ENCODE data around the gene ERI3.

Gene ERI3

GRCh38 chr1:44268054-44268453, 87.0 kb downstream of the ERI3 start:
- Histone ChIP-seq H3K4me3 (ENCODE audit: low read length) (no peak overlapping the region), H3K27ac (ENCODE audit: low read depth, low read length) (no peak overlapping the region), H3K36me3 (ENCODE audit: control insufficient read depth, insufficient read depth, low read length) (no peaks in the 10 kb centered on the region), H3K4me1 (ENCODE audit: control insufficient read depth, insufficient read depth, low read length) (no peaks in the 10 kb centered on the region), H3K9ac (ENCODE audit: low read length) (no peak overlapping the region), H3K27me3 (ENCODE audit: control insufficient read depth, insufficient read depth, low read length) (no peaks in the 10 kb centered on the region)

DNA sequence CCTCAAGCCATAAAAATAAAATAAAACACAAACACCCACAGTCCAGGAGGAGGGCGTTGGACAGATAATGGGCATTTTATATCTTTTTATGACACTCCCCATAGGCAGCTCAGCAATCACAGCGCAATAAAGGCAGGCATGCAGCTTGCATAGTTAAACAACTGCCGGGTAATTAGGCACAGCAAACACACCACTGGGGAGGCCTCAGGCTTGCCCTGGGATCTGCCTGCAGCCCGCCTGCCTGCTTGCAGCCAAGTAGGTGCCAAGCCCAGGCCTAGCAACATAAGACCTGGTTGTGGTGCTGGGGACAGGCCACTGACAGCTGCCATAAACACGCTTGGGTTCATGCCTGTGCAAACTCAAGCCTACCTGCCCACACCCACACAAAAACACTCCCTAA, 87.6 kb downstream of the ERI3 start:
- Histone ChIP-seq H3K27me3 (ENCODE audit: control insufficient read depth, insufficient read depth, low read length) (no peaks in the 10 kb centered on the region), H3K36me3 (ENCODE audit: control insufficient read depth, insufficient read depth, low read length) (no peaks in the 10 kb centered on the region), H3K27ac (ENCODE audit: low read depth, low read length) (no peak overlapping the region), H3K9ac (ENCODE audit: low read length) (no peak overlapping the region), H3K4me1 (ENCODE audit: control insufficient read depth, insufficient read depth, low read length) (no peaks in the 10 kb centered on the region), H3K4me3 (ENCODE audit: low read length) (no peak overlapping the region)

GRCh38 chr1:44266400-44267344, 88.4 kb downstream of the ERI3 start:
- Histone ChIP-seq H3K9ac (ENCODE audit: low read length) (no peak overlapping the region), H3K4me1 (ENCODE audit: control insufficient read depth, insufficient read depth, low read length) (no peaks in the 10 kb centered on the region), H3K4me3 (ENCODE audit: low read length) (no peak overlapping the region), H3K36me3 (ENCODE audit: control insufficient read depth, insufficient read depth, low read length) (no peaks in the 10 kb centered on the region), H3K27ac (ENCODE audit: low read depth, low read length) (no peak overlapping the region), H3K27me3 (ENCODE audit: control insufficient read depth, insufficient read depth, low read length) (no peaks in the 10 kb centered on the region)

DNA sequence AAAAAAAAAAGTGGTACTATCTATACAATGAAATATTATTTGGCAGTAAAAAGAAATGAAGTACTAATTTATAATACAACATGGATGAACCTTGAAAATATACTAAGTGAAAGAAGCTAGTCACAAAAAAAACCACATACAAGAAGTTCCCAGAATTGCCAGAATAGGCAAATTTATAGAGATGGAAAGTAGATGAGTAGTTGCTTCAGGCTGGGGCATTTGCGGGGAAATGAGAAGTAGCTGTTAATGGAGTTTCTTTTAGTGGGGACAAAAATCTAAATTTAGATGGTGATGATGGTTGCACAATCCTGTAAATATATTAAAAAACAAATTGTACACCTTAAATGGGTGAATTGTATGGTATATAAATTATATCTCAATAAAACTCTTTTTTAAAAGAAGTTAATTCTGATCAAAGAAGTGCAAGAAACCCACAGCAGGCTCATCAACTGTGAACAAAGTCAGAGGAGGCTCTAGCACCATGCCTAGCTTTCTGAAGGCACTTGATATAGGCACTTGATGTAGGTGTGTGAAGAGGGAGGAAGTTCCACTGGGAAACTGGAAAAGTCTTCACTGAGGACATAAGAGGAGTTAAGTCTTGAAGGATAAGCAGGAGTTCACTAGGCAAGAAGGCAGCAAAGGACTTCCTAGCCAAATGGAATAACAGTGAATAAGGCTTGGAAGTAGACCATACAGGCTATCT, 89.2 kb downstream of the ERI3 start:
- H3K4me1 ChIP-seq (ENCODE audit: control insufficient read depth, insufficient read depth, low read length), result no peaks in the 10 kb centered on the region
- no peak overlapping the region for H3K4me3 ChIP-seq (ENCODE audit: low read length)
- no peaks in the 10 kb centered on the region for H3K27me3 ChIP-seq (ENCODE audit: control insufficient read depth, insufficient read depth, low read length)
- no peak overlapping the region for H3K9ac ChIP-seq (ENCODE audit: low read length)
- H3K27ac ChIP-seq (ENCODE audit: low read depth, low read length), result no peak overlapping the region
- H3K36me3 ChIP-seq (ENCODE audit: control insufficient read depth, insufficient read depth, low read length), result no peaks in the 10 kb centered on the region

DNA sequence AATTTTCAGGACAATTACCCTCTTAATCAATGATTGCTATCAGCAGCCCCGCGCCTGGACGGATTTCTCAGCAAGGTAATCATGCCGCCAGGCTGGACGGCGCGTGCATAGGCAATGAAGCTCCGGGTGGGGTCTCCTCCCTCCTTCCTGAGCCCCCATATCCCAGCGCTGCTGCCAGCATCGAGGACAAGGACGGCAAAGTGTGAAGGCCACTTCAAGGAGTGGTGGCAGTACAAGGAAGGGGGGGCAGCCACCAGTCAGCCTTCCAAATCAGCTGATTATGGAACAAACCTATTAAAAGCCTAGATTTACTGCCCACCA, 90.6 kb downstream of the ERI3 start:
- H3K27me3 ChIP-seq (ENCODE audit: control insufficient read depth, insufficient read depth, low read length), result no peaks in the 10 kb centered on the region
- H3K27ac ChIP-seq (ENCODE audit: low read depth, low read length), result no peak overlapping the region
- no peaks in the 10 kb centered on the region for H3K4me1 ChIP-seq (ENCODE audit: control insufficient read depth, insufficient read depth, low read length)
- no peak overlapping the region for H3K4me3 ChIP-seq (ENCODE audit: low read length)
- no peak overlapping the region for H3K9ac ChIP-seq (ENCODE audit: low read length)
- no peaks in the 10 kb centered on the region for H3K36me3 ChIP-seq (ENCODE audit: control insufficient read depth, insufficient read depth, low read length)

DNA sequence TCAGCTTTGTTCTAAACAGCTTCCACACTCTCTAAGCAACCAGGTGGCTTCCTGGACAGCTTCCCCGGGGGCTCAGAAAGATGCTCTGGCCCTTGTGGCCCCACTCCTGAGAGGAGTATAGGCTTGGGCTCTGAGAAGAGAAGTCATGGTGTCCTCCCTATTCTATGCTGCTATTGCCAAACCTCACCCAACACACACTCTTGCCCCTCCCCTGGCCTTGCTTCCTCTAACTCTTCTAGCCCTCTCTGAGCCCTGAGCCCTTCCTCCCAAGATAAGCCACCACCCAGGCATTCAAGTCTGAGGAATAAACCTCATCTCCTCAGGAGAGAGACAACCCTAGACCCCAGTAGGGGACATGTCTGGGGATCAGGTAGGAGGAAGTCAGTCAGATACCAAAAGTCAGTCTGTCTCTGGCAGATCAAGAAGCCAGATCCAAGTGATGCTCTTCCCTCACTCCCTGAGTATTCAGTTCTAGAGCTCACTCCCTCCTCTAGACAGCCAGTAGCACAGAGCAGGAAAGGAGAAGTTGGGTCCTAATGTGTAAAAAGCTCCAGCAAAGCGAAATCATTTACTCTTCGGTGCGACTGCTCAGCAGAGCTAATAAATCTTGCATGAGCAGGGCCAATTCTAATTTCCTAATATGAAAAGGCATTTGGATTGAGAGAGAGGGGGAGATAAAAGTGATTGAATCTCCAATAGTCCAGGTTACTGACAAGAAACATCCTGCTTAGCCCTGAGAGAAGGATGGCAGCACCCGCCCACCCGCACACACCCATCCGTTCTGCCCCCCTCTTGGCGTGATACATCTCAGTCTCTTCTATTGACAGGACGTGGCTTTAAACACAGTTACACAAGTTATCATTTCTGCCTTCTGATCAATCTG, 91.2 kb downstream of the ERI3 start:
- Histone ChIP-seq H3K9ac (ENCODE audit: low read length) (no peak overlapping the region), H3K27me3 (ENCODE audit: control insufficient read depth, insufficient read depth, low read length) (no peaks in the 10 kb centered on the region), H3K4me1 (ENCODE audit: control insufficient read depth, insufficient read depth, low read length) (no peaks in the 10 kb centered on the region), H3K27ac (ENCODE audit: low read depth, low read length) (no peak overlapping the region), H3K36me3 (ENCODE audit: control insufficient read depth, insufficient read depth, low read length) (no peaks in the 10 kb centered on the region), H3K4me3 (ENCODE audit: low read length) (no peak overlapping the region)

DNA sequence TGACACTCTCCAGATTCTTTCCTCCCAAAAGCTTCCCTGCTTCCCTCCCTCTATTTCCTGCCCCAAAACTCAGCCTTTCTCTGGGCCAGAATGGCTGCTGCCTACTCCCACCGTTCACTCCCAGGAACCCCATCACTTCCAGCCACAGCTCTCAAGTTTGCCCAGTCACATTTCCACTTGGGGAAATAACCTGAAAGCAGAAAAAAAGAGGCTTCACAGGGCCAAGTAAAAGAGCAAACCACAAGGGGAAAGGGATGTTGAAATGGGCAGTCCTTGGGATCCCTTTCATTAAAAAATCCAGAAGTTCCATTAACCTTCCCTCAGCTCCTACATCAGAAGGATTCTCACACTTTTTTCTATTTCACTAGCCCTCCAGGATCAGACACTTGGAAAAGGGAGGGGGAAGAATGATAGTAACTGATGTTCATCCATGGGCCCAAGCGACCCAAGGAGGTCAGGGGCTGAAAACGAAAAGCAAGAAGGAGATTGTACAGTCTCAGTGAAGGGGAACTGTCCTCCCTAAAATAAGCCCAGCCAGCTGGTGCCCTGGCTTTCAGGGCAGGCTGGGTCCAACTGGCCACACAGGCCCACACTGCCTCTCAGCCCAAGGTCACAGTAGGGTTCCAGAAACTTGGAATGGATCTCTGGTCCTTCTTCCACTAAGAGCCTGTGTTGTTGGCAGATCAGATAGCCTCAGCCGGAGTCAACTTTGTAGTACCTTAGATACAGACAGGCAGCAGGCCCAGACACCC, 92.1 kb downstream of the ERI3 start:
- Histone ChIP-seq H3K27ac (ENCODE audit: low read depth, low read length) (no peak overlapping the region), H3K4me3 (ENCODE audit: low read length) (no peak overlapping the region), H3K4me1 (ENCODE audit: control insufficient read depth, insufficient read depth, low read length) (no peaks in the 10 kb centered on the region), H3K9ac (ENCODE audit: low read length) (no peak overlapping the region), H3K27me3 (ENCODE audit: control insufficient read depth, insufficient read depth, low read length) (no peaks in the 10 kb centered on the region), H3K36me3 (ENCODE audit: control insufficient read depth, insufficient read depth, low read length) (no peaks in the 10 kb centered on the region)

GRCh38 chr1:44262414-44262813, 92.6 kb downstream of the ERI3 start:
- H3K27me3 ChIP-seq (ENCODE audit: control insufficient read depth, insufficient read depth, low read length), result no peaks in the 10 kb centered on the region
- H3K27ac ChIP-seq (ENCODE audit: low read depth, low read length), result no peak overlapping the region
- H3K36me3 ChIP-seq (ENCODE audit: control insufficient read depth, insufficient read depth, low read length), result no peaks in the 10 kb centered on the region
- H3K9ac ChIP-seq (ENCODE audit: low read length), result no peak overlapping the region
- H3K4me3 ChIP-seq (ENCODE audit: low read length), result no peak overlapping the region
- H3K4me1 ChIP-seq (ENCODE audit: control insufficient read depth, insufficient read depth, low read length), result no peaks in the 10 kb centered on the region

DNA sequence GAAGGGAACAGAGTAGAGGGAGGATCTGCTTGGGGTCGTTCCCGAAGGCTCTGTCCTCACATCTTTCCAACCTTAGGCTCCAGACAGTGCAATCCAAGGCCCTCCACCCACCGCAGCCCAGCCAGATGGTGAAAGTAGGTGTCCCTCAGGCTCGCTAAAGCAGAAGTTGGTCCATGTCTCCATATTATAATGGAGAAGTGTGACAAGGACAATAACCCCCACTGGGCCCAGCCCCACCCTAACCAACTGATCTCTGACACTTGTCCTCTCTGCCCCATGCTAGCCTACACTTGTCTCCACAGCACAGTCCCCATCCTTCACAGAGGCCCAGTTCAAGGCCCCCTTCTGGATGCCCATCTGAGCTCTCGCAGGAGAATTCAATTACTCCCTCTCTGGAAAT, 93.1 kb downstream of the ERI3 start:
- Histone ChIP-seq H3K36me3 (ENCODE audit: control insufficient read depth, insufficient read depth, low read length) (no peaks in the 10 kb centered on the region), H3K9ac (ENCODE audit: low read length) (no peak overlapping the region), H3K27me3 (ENCODE audit: control insufficient read depth, insufficient read depth, low read length) (no peaks in the 10 kb centered on the region), H3K4me3 (ENCODE audit: low read length) (no peak overlapping the region), H3K4me1 (ENCODE audit: control insufficient read depth, insufficient read depth, low read length) (no peaks in the 10 kb centered on the region), H3K27ac (ENCODE audit: low read depth, low read length) (no peak overlapping the region)

- H3K36me3 ChIP-seq (ENCODE audit: control insufficient read depth, insufficient read depth, low read length), result no peaks in the 10 kb centered on the region
- H3K4me1 ChIP-seq (ENCODE audit: control insufficient read depth, insufficient read depth, low read length), result no peaks in the 10 kb centered on the region
- peak overlapping the region; percentile 11 for H3K9ac ChIP-seq (ENCODE audit: low read length)
- peak overlapping the region; percentile 28 for H3K4me3 ChIP-seq (ENCODE audit: low read length)
- H3K27me3 ChIP-seq (ENCODE audit: control insufficient read depth, insufficient read depth, low read length), result no peaks in the 10 kb centered on the region
- H3K27ac ChIP-seq (ENCODE audit: low read depth, low read length), result no peak overlapping the region
Observed at GRCh38 chr1:44261171-44261817, 93.8 kb downstream of the ERI3 start.

DNA sequence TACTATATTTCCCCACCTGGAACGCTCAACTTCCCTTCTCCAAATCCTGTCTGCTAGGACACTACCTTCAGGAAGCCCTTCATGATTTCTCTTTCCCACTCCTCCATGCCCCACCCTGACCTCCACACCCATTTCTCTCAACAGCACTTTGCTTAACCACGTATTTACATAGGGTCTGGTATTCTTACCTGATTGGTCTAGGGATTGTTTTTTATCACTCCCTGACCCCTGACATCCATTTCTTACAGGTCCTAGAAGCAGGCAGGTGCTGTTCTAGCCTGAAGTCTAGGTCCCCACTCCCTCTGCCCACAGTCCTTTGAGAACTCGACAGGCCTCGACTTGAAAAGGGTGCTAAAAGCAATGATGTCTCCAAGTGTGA, 94.3 kb downstream of the ERI3 start:
- Histone ChIP-seq H3K36me3 (ENCODE audit: control insufficient read depth, insufficient read depth, low read length) (no peaks in the 10 kb centered on the region), H3K9ac (ENCODE audit: low read length) (peak overlapping the region; percentile 11), H3K27ac (ENCODE audit: low read depth, low read length) (no peak overlapping the region), H3K4me1 (ENCODE audit: control insufficient read depth, insufficient read depth, low read length) (no peaks in the 10 kb centered on the region), H3K27me3 (ENCODE audit: control insufficient read depth, insufficient read depth, low read length) (no peaks in the 10 kb centered on the region), H3K4me3 (ENCODE audit: low read length) (no peak overlapping the region)

All from rectal smooth muscle tissue (tissue), 1 donor.